Measurements from ENCODE around the gene ABCA3.

DNA sequence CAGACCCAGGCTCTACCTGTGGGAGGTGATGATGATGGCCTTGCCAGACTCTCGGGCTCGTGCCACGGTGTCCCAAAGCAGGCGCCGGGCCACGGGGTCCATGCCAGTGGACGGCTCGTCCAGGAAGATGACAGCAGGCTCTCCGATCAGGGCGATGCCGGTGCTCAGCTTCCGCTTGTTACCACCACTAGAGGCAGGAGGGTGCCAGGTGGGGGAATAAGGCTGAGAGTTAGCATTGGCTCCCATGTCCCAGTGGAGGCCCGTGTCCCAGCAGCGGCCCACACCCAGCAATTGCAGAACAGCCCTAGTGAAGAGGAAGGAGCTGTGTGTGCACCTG, 62.3 kb downstream of the ABCA3 start:
- no peak for TF ChIP-seq TAF1 (IDR thresholded peaks at IDR 0.05; ENCODE audit: borderline replicate concordance, insufficient read depth, low read length)
- no peak for TF ChIP-seq SIN3A (IDR thresholded peaks at IDR 0.05; ENCODE audit: borderline replicate concordance, insufficient read depth, low read length)
- TF ChIP-seq REST (IDR thresholded peaks at IDR 0.05; ENCODE audit: insufficient read depth in 1 of 2, low read depth in 2 of 2, low read length in 2 of 2), result no peak
- no peak for TF ChIP-seq POLR2AphosphoS5 (IDR thresholded peaks at IDR 0.05; ENCODE audit: low read depth, low read length)
